ENCODE data around the gene CDKAL1.
"Not testable (repeated sequence)": the region's sequence is repeated elsewhere in the genome, so short reads cannot be mapped to it uniquely, and the experiment has no call there.

- not testable (repeated sequence) for TF ChIP-seq SNAI2 (CRISPR knock-in tag; IDR thresholded peaks at IDR 0.05); ZFP30 (CRISPR knock-in tag; IDR thresholded peaks at IDR 0.05); TSHZ2 (CRISPR knock-in tag; IDR thresholded peaks at IDR 0.05); ZFP3 (CRISPR knock-in tag; IDR thresholded peaks at IDR 0.05); TOX (CRISPR knock-in tag; IDR thresholded peaks at IDR 0.05; ENCODE audit: borderline replicate concordance); ZNF565 (CRISPR knock-in tag; conservative IDR thresholded peaks at IDR 0.05; ENCODE audit: low read depth); TCF4 (CRISPR knock-in tag; IDR thresholded peaks at IDR 0.05; ENCODE audit: borderline replicate concordance); ISL1 (CRISPR knock-in tag; IDR thresholded peaks at IDR 0.05); PATZ1 (CRISPR knock-in tag; IDR thresholded peaks at IDR 0.05; ENCODE audit: borderline replicate concordance); PPARA (CRISPR knock-in tag; IDR thresholded peaks at IDR 0.05; ENCODE audit: borderline replicate concordance)
Observed at GRCh38 chr6:20590476-20590875, 56.2 kb downstream of the CDKAL1 start.

Data from SK-N-SH treated with all-trans-retinoic acid at 6 μM for 48 hours (cell line).